Measurements from ENCODE around the gene FASLG.

DNA sequence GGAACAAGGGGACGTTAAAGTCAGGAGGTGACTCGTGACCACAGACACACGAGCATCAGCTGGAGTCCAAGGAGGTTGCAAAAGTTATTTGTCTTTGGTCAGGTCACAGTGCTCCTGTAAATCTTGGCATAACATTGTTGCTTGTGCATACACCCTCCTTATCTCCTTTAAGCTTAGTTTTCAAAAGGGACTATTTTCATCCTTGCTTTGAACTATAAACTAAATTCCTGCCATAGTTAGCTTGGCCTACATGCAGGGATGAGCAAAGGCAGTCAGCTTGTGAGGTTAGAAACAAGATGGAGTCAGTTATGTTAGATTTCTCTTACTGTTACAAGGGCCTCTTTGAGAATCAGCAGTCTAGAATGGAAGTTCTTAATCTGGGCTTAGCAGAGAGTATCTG is 28.0 kb upstream of the FASLG start:
- TF ChIP-seq, protein P1, sequence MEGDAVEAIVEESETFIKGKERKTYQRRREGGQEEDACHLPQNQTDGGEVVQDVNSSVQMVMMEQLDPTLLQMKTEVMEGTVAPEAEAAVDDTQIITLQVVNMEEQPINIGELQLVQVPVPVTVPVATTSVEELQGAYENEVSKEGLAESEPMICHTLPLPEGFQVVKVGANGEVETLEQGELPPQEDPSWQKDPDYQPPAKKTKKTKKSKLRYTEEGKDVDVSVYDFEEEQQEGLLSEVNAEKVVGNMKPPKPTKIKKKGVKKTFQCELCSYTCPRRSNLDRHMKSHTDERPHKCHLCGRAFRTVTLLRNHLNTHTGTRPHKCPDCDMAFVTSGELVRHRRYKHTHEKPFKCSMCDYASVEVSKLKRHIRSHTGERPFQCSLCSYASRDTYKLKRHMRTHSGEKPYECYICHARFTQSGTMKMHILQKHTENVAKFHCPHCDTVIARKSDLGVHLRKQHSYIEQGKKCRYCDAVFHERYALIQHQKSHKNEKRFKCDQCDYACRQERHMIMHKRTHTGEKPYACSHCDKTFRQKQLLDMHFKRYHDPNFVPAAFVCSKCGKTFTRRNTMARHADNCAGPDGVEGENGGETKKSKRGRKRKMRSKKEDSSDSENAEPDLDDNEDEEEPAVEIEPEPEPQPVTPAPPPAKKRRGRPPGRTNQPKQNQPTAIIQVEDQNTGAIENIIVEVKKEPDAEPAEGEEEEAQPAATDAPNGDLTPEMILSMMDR (IDR thresholded peaks at IDR 0.05; ENCODE audit: low read length), result no peak
- TF ChIP-seq EZH2 (IDR thresholded peaks at IDR 0.05; ENCODE audit: borderline replicate concordance, low read length), result no peak
